Activated CD4-positive, CD25-positive, alpha-beta regulatory T cell treated with anti-CD3 and anti-CD28 coated beads, Interleukin-2, amount 50 U/mL, for 72 hours (primary cell): ENCODE data around the gene PLXDC2.

Experiments used
- DNase-seq: peaks from one replicate; pipeline ENCODE4 v3.0.0; 2021

PLXDC2 gene

DNA sequence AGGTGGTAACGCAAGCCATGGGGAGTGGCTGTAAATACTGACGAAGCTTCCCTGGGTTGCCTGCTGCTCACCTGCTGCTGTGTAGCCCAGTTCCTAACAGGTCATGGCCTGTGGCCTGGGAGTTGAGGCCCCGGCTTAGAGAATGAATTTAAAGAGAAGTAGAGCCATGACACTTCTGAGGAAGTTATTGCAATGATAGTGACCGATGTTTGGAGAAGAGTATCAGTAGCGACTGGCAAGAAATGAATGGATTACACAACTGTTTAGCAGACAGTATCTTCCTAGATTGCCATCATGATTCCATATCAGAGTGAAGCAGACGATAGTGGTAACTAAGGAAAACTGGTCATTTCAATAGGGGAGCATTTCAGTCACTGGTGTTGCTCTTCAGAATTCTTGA lies 249.6 kb downstream of the PLXDC2 start:
- DNase-seq = no peak

DNA sequence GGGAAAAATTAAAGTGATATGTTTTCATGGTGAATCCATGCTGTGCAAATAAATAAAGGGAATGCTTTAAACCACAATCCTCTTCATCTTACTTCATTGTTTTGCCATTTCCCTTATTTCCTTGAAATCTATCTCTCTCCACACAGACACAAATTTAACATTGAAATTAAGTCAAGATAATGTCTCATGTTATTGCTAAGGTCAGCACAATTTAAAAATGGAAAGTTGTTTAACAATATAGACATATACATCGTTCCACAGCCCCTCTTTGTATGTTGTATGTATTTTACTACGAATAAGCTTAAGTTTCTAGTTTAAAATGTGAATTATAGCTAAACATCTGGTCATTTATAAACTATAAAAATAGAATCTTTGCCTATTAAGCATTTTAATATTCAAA lies 256.9 kb downstream of the PLXDC2 start:
- DNase-seq = no peak

DNA sequence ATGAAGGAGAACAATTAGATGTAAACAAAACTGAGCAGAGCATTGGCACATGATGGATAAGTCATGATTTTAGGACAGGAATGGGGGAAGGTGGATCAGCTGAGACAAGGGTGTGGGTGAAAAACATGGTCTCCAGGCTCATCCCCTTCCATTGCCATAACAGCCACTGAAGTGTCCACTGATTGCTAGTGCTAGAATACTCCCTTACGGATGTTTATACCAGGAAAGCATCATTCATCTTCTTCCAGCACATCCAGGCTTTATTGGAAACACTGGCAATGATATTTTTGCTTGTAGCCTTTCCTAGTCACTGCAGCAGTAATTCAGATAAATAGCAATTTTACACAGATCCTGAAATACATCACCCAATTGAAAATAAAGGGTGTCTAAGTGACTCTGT lies 259.5 kb downstream of the PLXDC2 start:
- DNase-seq = no peak

DNA sequence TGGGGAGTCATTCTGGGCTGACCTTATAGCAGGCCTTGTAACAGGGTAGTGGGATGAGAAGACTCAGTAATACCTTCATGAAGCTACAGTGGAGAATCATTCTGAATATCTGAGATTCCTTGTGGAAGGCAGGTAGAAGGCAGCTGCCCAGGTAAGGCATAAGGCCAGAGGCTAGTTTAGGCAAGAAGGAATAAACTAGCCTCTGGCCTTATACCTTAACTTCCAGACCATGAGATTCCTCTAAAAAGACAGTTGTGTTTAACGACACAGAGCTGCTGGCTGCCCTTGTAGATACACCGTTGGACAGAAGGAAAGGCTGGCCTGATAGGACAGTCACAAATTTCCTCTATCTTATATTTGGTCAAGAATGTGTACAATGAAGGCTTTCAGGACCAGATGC lies 268.2 kb downstream of the PLXDC2 start:
- no peak for DNase-seq

DNA sequence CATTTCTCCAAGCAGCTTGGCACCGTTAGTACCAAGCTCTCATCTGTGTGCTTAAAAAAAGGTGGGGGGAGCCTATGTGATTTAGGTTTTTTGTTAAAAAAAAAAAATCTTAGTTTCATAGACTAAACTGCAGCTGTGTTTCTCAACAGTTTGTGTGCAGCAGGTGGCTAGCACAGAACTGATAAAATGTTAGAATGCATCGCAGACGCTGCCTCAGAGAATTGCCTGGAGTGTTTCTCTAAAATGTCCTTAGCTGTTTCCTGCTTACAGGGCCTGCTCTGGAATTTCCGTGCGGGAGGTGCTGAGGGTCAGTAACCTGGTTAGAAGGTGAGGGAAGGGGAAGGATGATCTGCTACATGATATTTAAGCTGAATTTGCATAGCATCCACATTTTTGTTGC lies 268.9 kb downstream of the PLXDC2 start:
- DNase-seq = no peak

DNA sequence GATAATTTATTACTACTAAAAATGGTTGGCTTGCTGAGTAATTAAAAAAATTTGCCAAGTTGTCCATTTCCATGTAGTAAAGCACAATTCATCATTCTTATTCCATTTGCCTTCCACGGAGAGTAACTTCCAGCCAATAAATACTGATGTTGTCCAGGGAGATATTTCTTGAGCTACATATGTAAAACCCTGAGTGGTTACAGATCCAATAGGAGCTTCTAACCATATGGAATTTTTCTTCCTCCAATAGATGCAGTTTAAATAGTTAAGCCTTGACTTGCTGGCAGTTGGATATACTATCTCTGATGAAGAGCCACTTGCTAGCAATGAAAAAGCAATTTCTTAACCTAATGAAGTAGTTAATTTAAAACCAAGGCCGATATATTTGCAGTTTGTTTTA lies 271.1 kb downstream of the PLXDC2 start:
- no peak for DNase-seq

DNA sequence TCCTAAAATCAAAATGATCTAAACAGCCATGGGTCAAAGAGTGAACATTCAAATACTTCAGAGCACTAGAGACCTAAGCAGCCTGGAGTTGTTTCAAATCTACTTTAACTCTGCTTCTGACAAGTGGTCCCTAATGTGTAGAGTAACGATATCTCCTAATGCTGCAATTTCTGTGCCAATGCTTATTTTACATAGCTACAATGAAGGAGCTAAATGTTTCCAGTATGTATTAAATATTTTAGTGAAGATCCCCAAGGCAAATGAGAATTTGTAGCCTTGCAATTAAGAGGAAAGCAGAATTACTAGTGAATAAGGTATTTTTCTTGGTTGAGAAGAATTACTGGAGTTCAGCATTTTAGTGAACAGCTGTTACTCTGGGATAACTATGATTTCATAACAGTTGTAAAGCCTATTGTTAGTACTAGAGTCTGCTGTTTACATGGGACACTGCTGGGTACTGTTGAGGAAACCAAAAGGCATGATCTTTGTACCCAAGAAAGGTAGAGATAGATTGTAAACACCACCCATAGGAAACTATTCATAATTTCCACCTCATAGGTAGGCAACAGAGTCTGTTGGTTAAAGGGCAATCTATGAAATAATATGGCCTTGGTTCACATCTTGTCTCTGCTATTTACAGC lies 271.9 kb downstream of the PLXDC2 start:
- DNase-seq = no peak

DNA sequence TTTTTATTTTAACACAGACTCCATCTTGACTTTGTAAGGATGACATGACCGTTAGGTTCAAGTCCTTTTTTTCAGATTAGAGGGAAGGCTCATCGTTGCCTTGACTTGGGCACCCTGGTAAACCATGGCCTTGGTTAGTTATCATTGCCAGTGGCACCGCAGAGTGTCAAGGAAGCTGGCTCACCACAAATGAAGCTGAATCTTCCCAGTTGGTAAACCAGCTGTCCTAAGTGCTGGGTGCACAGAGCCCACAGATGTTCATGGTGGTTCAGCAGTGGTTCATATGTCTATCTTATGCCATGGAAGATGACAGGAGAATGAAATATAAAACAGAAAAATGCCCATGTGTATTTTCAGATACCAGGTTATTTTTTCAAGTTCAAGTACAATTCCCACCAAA lies 273.6 kb downstream of the PLXDC2 start:
- DNase-seq = no peak

DNA sequence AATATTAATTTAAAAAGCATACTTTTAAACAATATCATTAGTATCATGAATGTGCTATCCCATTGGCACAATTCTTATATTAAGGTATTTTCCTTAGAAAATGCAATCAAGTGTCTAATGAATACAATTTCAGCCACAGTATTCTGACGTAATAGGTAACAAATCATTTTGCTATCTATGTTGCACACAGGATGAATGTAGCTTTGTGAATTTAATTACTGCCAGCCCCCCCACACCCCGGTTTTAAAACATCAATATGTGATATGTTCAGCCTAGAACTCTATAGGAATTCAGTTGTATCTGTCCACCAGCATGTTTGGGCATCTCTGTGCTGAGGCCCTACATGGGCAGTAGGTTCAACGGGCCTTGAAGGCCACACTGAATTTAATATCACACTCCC lies 274.6 kb downstream of the PLXDC2 start:
- DNase-seq = no peak

DNA sequence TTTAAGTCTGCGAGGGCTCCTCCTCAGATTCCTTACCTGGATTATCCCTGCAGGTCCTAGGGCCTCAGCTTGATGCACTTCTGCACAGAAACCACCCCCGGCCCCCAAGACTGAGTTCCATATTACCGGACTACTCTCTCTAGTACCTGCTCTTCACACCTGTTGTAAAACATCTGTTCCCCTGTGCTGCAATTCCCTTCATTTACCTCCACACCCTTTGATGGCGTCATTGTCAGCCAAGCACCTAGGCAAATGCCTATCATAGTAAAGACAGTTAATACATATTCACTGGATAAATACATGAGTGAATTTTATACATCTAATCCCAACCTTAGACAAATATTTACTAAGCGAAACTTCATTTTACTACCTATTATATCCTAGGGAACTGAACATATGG lies 275.5 kb downstream of the PLXDC2 start:
- no peak for DNase-seq

DNA sequence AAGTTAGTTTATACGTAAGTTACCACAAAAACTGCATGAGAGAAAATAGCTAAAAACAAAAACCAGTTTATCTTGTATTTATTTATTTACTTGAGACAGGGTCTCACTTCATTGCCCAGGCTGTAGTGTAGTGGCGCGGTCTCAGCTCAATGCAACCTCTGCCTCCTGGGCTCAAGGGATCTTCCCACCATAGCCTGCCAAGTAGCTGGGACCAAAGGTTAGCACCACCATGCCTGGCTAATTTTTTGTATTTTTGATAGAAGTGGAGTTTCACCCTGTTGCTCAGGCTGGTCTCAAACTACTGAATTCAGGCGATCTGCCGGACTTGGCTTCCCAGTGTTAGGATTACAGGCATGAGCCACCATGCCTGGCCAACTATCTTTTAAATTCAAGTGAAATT lies 277.4 kb downstream of the PLXDC2 start:
- DNase-seq = no peak

DNA sequence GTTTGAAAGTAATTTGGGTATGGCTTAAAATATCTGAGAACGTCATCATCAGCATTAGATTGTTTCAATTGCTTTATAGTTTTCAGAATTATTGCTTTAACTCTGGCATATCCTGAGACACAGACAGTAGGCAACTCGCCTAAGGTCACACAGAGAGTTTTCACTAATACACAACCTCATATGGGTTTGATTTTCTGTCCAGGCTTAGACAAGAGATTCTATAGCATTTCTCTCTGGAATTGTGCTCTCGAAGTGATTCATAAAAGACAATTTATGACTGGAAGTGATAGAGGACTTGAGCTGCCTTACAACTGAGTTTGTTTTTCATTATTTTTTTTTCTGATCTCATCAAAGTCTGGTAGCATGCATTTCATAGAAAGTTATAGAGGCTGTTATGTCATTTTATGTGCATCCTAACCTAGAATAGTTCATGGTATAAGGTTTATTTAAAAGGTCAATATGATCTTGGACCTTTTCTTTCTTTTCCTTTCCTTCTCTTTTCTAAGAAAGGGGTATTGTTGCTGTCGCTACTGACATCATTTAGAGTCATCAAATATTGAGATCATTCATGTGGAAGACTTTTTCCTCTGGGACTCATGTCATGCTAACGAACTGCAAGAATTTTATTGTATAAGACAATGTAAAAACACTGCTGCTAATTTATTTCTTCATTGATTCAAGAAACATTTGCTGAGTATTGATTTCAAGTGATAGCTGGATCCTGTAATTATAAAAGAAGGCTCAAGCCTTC lies 278.2 kb downstream of the PLXDC2 start:
- no peak for DNase-seq

DNA sequence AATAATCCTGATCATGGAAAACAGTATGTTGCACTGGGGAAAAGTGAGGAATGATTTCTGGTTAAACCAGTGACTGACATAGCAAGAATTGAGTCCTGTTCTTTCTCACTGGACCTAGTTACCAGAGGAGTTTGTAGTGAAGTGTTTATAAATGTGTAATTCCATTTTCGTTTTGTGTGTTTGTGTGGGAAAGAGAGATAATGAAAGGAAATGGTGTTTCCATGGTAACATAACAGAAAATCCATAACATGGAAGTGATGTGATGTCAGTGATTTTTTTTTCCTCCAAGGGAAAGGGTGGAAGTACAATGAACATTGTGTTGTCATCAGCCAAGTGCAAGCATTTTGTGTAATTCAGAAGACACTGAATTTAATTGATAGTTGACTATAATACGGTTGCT lies 283.9 kb downstream of the PLXDC2 start:
- DNase-seq = no peak

DNA sequence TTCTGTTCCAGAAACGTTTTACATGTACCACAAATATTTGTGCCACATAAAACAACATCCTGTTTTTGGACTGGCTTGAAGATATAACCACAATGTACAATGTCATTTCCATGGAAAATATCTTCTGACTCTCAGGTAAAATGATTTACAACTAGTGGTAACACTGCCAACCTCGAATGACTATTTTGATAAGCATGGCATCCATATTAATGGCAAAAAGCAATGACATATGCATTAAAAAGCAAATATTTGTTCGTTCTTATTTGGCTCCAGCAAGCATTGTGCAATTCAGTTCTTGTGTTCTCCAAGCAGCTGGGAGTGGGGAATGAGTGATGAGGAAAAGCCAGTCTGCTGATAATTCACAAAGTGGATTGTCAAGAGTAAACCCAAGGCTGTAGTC lies 289.0 kb downstream of the PLXDC2 start:
- no peak for DNase-seq

DNA sequence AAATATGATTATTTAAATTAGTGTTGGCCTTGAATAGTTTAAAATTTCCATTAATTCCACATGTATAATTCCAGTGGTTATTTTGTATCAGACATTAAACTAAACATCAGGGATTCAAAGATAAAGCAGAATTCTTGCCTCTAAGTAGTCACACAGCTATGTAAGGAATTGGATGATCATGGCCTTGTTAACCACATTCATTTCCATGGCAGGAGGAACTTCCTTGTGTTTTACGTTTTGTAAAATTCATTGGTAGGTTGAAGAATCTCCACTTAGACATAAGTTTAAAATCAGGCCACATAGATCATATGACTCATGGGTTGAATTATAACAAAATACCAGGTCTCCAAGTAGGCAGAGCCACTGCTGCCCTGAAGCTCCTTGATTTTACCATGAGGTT lies 289.7 kb downstream of the PLXDC2 start:
- no peak for DNase-seq

DNA sequence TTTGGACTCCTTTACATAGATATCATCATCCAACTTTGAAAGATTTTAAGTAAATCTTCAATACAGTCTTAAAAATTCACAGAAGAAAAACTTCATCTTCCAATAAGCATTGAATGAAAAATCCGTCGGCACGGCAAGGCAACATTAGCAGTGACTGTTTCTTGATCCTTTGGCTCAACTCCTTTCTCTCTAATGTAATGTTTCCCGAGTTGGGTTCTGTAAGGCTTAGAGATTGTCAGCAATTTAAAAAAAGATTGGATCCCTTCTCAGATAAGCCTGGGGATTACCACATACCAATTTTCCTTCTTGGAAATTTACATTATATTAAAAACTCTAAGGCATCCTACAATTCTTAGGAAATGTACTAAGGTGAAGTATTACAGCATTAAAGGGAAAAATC lies 291.8 kb downstream of the PLXDC2 start:
- DNase-seq = no peak

DNA sequence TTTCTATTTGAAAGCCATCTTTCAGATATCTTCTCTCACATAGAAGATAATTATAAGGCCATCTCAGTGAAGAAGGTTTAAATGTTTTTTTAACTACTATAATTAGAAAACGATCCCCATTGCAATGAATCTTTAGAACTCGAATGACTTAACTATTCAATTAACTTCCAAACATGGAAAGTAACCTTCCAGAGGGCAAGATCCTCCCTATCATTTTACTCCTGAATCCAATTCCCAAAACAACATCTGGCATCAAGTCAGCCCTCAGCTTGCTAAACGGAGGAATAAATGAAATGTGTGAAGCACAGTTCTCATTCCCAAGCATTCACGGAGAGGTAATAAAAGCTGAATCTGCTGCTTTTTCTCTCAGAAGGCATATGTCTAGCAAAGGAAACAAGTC lies 293.4 kb downstream of the PLXDC2 start:
- DNase-seq = no peak

DNA sequence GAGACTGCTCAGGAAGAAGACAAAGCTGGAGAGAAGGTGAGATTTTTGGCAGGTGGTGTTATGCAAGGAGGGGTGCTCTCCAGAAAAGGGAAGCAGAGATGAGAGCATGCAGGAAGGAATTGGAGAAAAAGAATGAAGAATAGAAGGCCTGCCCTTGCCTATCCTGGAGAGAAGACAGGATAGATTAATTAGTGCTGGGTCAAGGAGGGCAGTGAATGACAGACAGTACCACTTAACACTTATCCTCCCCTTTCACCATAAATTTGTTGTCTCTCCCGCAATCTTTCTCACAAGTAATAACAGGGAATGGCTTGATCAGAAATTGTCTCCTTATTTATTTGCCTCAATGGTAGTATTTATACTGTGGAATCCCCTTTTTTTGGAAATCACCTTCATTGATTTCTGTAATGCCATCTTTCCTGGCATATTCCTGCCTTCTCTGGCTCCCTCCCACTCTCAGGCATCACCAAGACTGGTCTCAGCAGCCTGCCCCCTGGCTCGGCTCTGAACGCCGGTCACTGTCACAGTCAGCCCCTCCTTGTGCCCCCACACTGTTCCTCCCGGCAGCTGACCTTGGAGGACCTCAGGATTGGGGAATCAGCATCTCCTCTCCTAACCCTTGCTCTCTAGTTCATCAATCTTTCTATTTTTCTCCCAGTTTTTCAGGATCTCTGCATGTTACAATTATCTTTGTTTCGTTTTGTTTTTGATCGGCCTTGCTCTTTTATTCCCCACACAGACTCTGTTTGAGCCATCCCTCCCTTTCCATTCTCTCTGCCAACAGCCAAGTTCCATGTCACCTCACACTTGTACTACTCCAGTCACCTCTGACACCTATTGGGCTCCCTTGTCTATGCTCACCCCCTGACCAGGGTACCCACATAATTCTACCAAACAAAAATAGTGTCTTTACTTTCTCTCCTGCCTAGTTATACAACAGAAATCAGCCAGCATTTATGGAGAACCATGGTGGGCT lies 294.2 kb downstream of the PLXDC2 start:
- DNase-seq = no peak

DNA sequence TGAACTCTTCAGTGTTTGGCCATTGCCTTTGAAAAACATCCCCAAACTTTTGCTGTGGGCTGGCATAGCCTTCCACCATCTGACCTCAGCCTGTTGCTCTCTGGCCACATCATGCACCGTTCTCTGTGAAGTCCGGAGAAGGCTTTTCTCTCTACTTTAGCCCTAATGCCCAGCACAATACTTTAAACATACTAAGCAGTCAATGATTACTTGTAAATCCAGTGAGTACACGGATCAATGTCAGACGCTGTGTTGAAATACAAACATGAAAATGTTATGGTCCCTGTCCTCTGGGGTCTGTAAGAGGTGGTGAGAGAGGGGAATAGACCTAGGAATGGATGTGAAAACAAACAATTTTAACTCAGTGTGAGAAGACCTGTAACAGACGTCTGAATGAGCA lies 297.9 kb downstream of the PLXDC2 start:
- no peak for DNase-seq

DNA sequence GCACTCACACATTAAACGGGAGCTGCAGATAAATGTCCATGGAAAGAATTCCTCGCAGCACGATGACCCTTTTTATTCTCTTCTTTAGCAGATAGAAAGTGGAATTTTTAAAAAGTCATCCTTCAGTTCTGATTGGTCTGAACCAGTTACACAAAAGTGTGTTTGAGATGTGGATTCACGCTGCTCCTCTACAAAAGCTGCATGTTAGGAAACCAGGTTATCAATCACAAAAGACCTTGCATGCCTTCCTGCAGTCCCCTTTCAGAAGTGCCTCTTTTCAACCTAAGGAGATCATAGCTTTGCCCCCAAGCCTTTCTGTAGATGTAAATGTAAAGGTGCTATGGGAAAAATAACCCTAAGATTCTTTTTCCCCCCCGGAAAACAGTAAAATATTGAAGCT lies 299.7 kb downstream of the PLXDC2 start:
- no peak for DNase-seq

DNA sequence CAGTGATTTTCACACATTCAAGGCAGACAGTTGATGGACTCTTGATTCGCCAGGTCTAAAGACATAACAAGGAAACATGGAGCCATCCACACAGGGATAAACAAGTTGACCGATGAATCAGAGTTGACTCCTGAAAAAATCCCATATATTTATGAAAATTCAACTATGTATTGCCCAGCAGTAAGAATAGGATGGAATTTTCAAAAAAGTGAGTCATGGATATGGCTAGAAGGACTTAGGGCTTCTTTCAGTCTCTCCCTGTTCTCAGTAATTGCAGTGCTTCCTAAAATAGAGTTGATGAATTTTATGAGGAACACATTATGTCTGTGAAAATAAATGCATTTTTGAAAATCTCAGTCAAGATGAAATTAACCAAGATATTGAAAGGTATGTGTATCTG lies 301.2 kb downstream of the PLXDC2 start:
- no peak for DNase-seq

DNA sequence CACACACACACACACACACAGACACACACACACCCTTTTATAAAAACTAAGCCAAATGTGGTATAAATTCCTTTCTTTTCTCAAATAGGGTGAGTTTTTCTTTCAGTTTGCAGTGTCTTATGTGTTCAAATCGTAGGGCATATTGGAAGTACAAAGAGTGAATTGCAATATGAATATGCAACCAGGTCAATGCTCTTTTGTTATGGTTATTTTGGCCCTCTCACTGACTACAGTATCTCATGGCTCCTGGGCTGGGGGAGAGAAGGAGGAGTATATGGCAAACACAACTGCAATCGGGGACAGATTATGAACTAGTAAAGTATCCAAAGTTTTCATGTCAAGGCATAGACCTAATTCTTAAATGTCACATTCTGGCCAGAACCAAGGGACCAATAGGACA lies 301.9 kb downstream of the PLXDC2 start:
- no peak for DNase-seq

DNA sequence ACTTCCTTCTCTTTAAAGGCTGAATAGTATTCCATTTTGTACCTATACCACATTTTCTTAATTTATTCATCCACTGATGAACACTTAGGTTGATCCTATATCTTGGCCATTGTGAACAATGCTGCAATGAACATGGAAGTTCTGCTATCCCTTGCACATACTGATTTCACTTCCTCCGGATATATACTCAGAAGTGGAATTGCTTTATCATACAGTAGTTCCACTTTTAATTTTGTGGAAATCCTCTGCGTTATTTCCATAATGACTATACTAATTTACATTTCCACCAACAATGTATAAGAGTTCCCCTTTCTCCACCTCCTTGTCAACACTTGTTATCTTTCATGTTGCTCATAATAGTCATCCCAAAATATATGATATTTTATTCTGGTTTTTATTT lies 312.6 kb downstream of the PLXDC2 start:
- DNase-seq = no peak

DNA sequence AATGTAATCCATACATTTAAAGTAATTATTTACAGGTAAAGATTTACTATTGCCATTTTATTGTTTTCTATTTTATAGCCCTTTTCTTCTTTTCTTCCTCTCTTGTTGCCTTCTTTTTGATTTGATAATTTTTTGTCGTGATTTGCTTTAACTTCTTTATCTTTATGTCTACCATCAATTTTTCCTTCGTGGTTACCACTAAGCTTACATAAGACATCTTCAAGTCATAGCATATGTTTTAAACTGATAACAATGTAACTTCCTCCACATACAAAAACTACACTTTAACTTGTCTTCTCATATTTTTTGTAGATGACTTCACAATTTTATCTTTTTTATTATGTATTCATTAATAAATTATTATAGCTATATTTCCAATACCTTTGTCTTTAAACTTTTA lies 316.6 kb downstream of the PLXDC2 start:
- DNase-seq = no peak
